K562 (cell line): ENCODE measurements around the gene MLLT11. TPM values are rescaled to one million over a fixed set of nuclear protein-coding genes. Genes with fewer than 3 reads are reported as not detected.

Experiments used
- ATAC-seq: fragments of 200-7000 bp; cut with Tn5 transposase; 3 replicates; pipeline ENCODE4 v1.9.1; 2020; ENCODE audit warnings: moderate library complexity
- BruUV-seq: library from RNA; stranded (reverse); fragments of 400-500 nt; replicated peaks from 2 replicates; lab custom pipeline; 2021; lab: Mats Ljungman, UMichigan
- CTCF ChIA-PET: fragments of 300-600 bp; formaldehyde crosslinking; extraction: SDS; loops from one replicate; lab custom pipeline; 2021; ENCODE audit warnings: low intra/inter-chr PET ratio; lab: Yijun Ruan, JAX
- POLR2A ChIA-PET: fragments of 300-600, 350-650 bp; sonication (Branson Sonifier 250); formaldehyde crosslinking; extraction: SDS; loops from one replicate; lab custom pipeline; 2021; ENCODE audit warnings: antibody characterized with exemption, inconsistent platforms; lab: Yijun Ruan, JAX
- DNase-seq, 4 experiments: peaks; one replicate each; pipeline versions ENCODE4 v3.0.0 to v3.0.0-alpha.2; 2011 to 2018; ENCODE audit warnings: low spot score in 3 of 4, mixed read lengths in 3 of 4; ENCODE audit errors: extremely low read depth in 1 of 4
- FAIRE-seq: peaks from 2 replicates; lab custom pipeline; 2011; peaks lifted over from hg19 to GRCh38; lab: Jason Lieb, UNC
- H2AFZ ChIP-seq: 2 replicates; pipeline ENCODE4 v1.6.0; 2011; ENCODE audit warnings: low read depth, low read length, control low read depth, inconsistent platforms
- H3K27ac ChIP-seq: fragments of 200-600 bp; 3 replicates; pipeline ENCODE4 v1.8.0; 2011; ENCODE audit warnings: low read depth, mild to moderate bottlenecking, control low read depth, inconsistent platforms, low read length, moderate library complexity, mixed read lengths; ENCODE audit errors: extremely low read depth
- H3K27me3 ChIP-seq, 2 experiments: fragments of 300-600 bp in 1 of 2; 2 replicates in 1 of 2; 3 replicates in 1 of 2; pipeline versions ENCODE4 v1.6.0 to v1.8.0; 2011; ENCODE audit warnings: inconsistent platforms in 2 of 2, low read length in 2 of 2, mild to moderate bottlenecking in 1 of 2, mixed read lengths in 1 of 2, moderate library complexity in 1 of 2; ENCODE audit not compliant: control insufficient read depth in 2 of 2, insufficient read depth in 2 of 2
- H3K36me3 ChIP-seq: fragments of 300-600 bp; 3 replicates; pipeline ENCODE4 v1.8.0; 2011; ENCODE audit warnings: mild to moderate bottlenecking, low read length, inconsistent platforms; ENCODE audit not compliant: control insufficient read depth, insufficient read depth
- H3K4me1 ChIP-seq, 2 experiments: fragments of 200-600 bp in 1 of 2; replicated peaks in 1 of 2; 2 replicates in 1 of 2; 3 replicates in 1 of 2; pipeline versions ENCODE4 v1.5.1 to v1.8.0; 2011; ENCODE audit warnings: inconsistent platforms in 2 of 2, low read length in 2 of 2, mild to moderate bottlenecking in 1 of 2, mixed read lengths in 1 of 2, moderate library complexity in 1 of 2; ENCODE audit not compliant: control insufficient read depth in 2 of 2, insufficient read depth in 2 of 2
- H3K4me2 ChIP-seq: 2 replicates; pipeline ENCODE4 v1.6.1; 2011; ENCODE audit warnings: low read length, control low read depth, inconsistent platforms, mixed read lengths; ENCODE audit not compliant: insufficient read depth
- H3K4me3 ChIP-seq: fragments of 200-600 bp; sonication (generic), shearing (Covaris generic); 2 replicates; pipeline ENCODE4 v1.5.1; 2016; ENCODE audit warnings: control low read depth, inconsistent platforms
- H3K79me2 ChIP-seq: fragments of 200-600 bp; 3 replicates; pipeline ENCODE4 v1.8.0; 2011; ENCODE audit warnings: low read length, inconsistent platforms; ENCODE audit not compliant: control insufficient read depth, insufficient read depth
- H3K9ac ChIP-seq, 2 experiments: 2 replicates each; pipeline versions ENCODE4 v1.6.0 to v1.6.1; 2011; ENCODE audit warnings: low read depth in 2 of 2, low read length in 2 of 2, control low read depth in 1 of 2, inconsistent platforms in 1 of 2, mild to moderate bottlenecking in 1 of 2, mixed read lengths in 1 of 2; ENCODE audit not compliant: insufficient read depth in 1 of 2
- H3K9me1 ChIP-seq: one replicate; pipeline ENCODE4 v1.6.0; 2011; ENCODE audit warnings: inconsistent platforms, mild to moderate bottlenecking, low read length, moderate library complexity; ENCODE audit not compliant: control insufficient read depth, insufficient read depth
- H3K9me3 ChIP-seq: replicated peaks from 2 replicates; pipeline ENCODE4 v1.5.1; 2011; ENCODE audit warnings: low read depth, low read length, inconsistent platforms; ENCODE audit not compliant: control insufficient read depth, insufficient read depth
- H4K20me1 ChIP-seq: replicated peaks from 2 replicates; pipeline ENCODE4 v1.6.1; 2011; ENCODE audit warnings: low read length, inconsistent platforms, mixed read lengths; ENCODE audit not compliant: control insufficient read depth, insufficient read depth
- CREB1 ChIP-seq, 2 experiments: sonication (generic) in 1 of 2; formaldehyde crosslinking in 1 of 2; IDR thresholded peaks; 2 replicates each; pipeline versions ENCODE4 v1.6.1 to v1.8.0; 2012 to 2022; ENCODE audit warnings: inconsistent platforms in 1 of 2, mild to moderate bottlenecking in 1 of 2, missing genetic modification reagents in 1 of 2, moderate library complexity in 1 of 2
- DMBX1 ChIP-seq: fragments of 250-450 bp; sonication (Bioruptor Pico); IDR thresholded peaks from 2 replicates; pipeline ENCODE4 v1.8.0; 2022; ENCODE audit warnings: inconsistent platforms, mild to moderate bottlenecking, moderate library complexity, borderline replicate concordance
- FOXK1 ChIP-seq: sonication (generic); formaldehyde crosslinking; IDR thresholded peaks from 2 replicates; pipeline ENCODE4 v1.8.0; 2022; ENCODE audit warnings: missing genetic modification reagents, mild to moderate bottlenecking, borderline replicate concordance
- IRF9 ChIP-seq: fragments of 450-650 bp; IDR thresholded peaks from 2 replicates; pipeline ENCODE4 v1.6.1; 2016; ENCODE audit warnings: missing biosample characterization, missing genetic modification characterization
- MEF2A ChIP-seq: IDR thresholded peaks from 2 replicates; pipeline ENCODE4 v1.6.1; 2011; ENCODE audit warnings: low read depth, mild to moderate bottlenecking, low read length, moderate library complexity; ENCODE audit not compliant: control insufficient read depth
- NCOA4 ChIP-seq: fragments of 450-650 bp; IDR thresholded peaks from 2 replicates; pipeline ENCODE4 v1.6.1; 2018; ENCODE audit warnings: mild to moderate bottlenecking; ENCODE audit not compliant: partially characterized antibody
- PHF20 ChIP-seq: fragments of 450-650 bp; IDR thresholded peaks from 2 replicates; pipeline ENCODE4 v1.6.1; 2018; ENCODE audit not compliant: partially characterized antibody
- RB1 ChIP-seq: fragments of 450-650 bp; IDR thresholded peaks from 2 replicates; pipeline ENCODE4 v1.6.1; 2017; ENCODE audit warnings: low read depth, mild to moderate bottlenecking
- RBM34 ChIP-seq: fragments of 200-400 bp; formaldehyde crosslinking; IDR thresholded peaks from 2 replicates; pipeline ENCODE4 v1.6.1; 2018; ENCODE audit warnings: low read length, borderline replicate concordance; ENCODE audit not compliant: insufficient read depth
- RHOXF2B ChIP-seq: fragments of 250-450 bp; sonication (Bioruptor Pico); conservative IDR thresholded peaks from 2 replicates; pipeline ENCODE4 v1.5.1; 2021
- TAF7 ChIP-seq: fragments of 450-650 bp; IDR thresholded peaks from 2 replicates; pipeline ENCODE4 v1.6.1; 2016; ENCODE audit warnings: missing genetic modification characterization, missing compliant biosample characterization
- ZBTB7A ChIP-seq: IDR thresholded peaks from 2 replicates; pipeline ENCODE4 v1.6.1; 2011; ENCODE audit warnings: low read depth, mild to moderate bottlenecking, low read length, moderate library complexity, borderline replicate concordance; ENCODE audit not compliant: control insufficient read depth
- ZC3H4 ChIP-seq: sonication (generic); formaldehyde crosslinking; IDR thresholded peaks from 2 replicates; pipeline ENCODE4 v1.9.0; 2021; ENCODE audit warnings: missing genetic modification reagents, borderline replicate concordance
- ZFX ChIP-seq: sonication (generic); formaldehyde crosslinking; IDR thresholded peaks from 2 replicates; pipeline ENCODE4 v1.8.0; 2022; ENCODE audit warnings: mild to moderate bottlenecking, missing genetic modification reagents, moderate library complexity
- ZNF239 ChIP-seq: fragments of 250-450 bp; sonication (Bioruptor Pico); IDR thresholded peaks from 2 replicates; pipeline ENCODE4 v1.4.0; 2020; ENCODE audit warnings: mild to moderate bottlenecking
- ZNF3 ChIP-seq: fragments of 250-450 bp; sonication (Bioruptor Pico); IDR thresholded peaks from 2 replicates; pipeline ENCODE4 v1.5.0; 2021; ENCODE audit warnings: mild to moderate bottlenecking, moderate library complexity
- ZNF75A ChIP-seq: fragments of 450-650 bp; formaldehyde crosslinking; IDR thresholded peaks from 2 replicates; pipeline ENCODE4 v1.4.0; 2020; ENCODE audit warnings: mild to moderate bottlenecking
- ZNF79 ChIP-seq: fragments of 250-450 bp; sonication (Bioruptor Pico); IDR thresholded peaks from 2 replicates; pipeline ENCODE4 v1.4.0; 2020; ENCODE audit warnings: low read depth, mild to moderate bottlenecking, moderate library complexity
- WGBS: fragments of 100-300 bp; shearing (Covaris generic); methylation state at CpG from one replicate; pipeline ENCODE4 v1.1.6; 2016; ENCODE audit warnings: low coverage, mixed read lengths; ENCODE audit not compliant: insufficient coverage; ENCODE audit errors: missing lambda C conversion rate; 5-methylcytosine and 5-hydroxymethylcytosine counted together
- in situ Hi-C: fragments of 300-500 bp; cut with MboI; formaldehyde crosslinking; loops from 4 replicates; pipeline ENCODE4 v1.15.0; 2018; ENCODE audit warnings: inconsistent platforms, mixed read lengths
- intact Hi-C: fragments of 100-400 bp; cut with micrococcal nuclease; formaldehyde crosslinking; loops from 2 replicates; pipeline ENCODE4 v1.14.2; 2022
- polyA plus RNA-seq, 8 experiments: library from polyadenylated mRNA; depleted of rRNA in 4 of 8; stranded (reverse) in 5 of 8; unstranded in 3 of 8; fragments of >200 nt; fragmentation: Nextera tagmentation in 2 of 8; fragmentation: Illumina TruSeq in 1 of 8; extraction: Ambion mirVana in 2 of 8; extraction: Trizol in 1 of 8; gene quantifications; 2 replicates each; pipeline versions ENCODE4 v1.2.1 to v1.2.3, GENCODE V29; 2011 to 2014; ENCODE audit warnings: inconsistent platforms in 1 of 8, missing spikeins in 1 of 8
- total RNA-seq, 7 experiments: library from RNA; depleted of rRNA in 6 of 7; stranded (reverse); fragments of >200 nt in 6 of 7; fragmentation: Illumina TruSeq in 2 of 7; extraction: Trizol in 2 of 7; gene quantifications; 2 replicates each; pipeline versions ENCODE4 v1.2.1 to v1.2.3, GENCODE V29; 2011 to 2021; ENCODE audit warnings: low replicate concordance in 1 of 7
- TF ChIP-seq, protein P1 (sequence below), 2 experiments: fragments of 450-650 bp; conservative IDR thresholded peaks; 2 replicates each; pipeline ENCODE4 v1.6.1; 2017; ENCODE audit warnings: mild to moderate bottlenecking in 2 of 2, moderate library complexity in 2 of 2

MLLT11 gene
- total and polyA plus RNA-seq, 9 of the 15 experiments (the other 6 are each of a cell fraction or from before 2014, with no cell fraction given) = 12.1 to 91.0 (median 22.0) TPM

DNA sequence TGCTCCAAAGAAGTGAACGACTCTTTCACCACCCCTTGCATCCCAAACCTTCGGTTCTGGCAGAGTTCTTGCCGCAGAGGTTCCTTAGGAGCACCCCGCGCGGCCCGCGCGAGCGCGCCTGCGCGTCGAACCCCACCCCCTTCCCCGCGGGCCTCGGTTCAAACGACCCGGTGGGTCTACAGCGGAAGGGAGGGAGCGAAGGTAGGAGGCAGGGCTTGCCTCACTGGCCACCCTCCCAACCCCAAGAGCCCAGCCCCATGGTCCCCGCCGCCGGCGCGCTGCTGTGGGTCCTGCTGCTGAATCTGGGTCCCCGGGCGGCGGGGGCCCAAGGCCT, 12.6 kb upstream of the MLLT11 start, which contains the start of gene C1orf56 (continued):
- no peak for TF ChIP-seq TAF7 (tag)
- peak; percentile 36; the same call in 1 of the 2 replicates for TF ChIP-seq ZBTB7A
- TF ChIP-seq ZFX (CRISPR knock-in tag) = 0 out of 2 replicates have a peak, but pooled peaks have one; percentile 76

GRCh38 chr1:151047925-151048644, 12.1 kb upstream of the MLLT11 start:
- no peaks in the 10 kb centered on the region for H3K9me1 ChIP-seq
- ATAC-seq = peak; percentile 74
- DNase-seq = peak in 2 of 4 experiments; percentile 45 to 67
- H3K4me1 ChIP-seq = peaks cover 18 to 22% of the 10 kb centered on the region in 2 experiments; a peak in 4 of 5 replicates
- peaks cover 33% of the 10 kb centered on the region for H3K36me3 ChIP-seq
- ChIA-PET CTCF (no interaction called here), POLR2A (interaction anchor here (1.0 to 3.6 kb wide), 6 partner anchors 8 to 206 kb away, joined by 3 to 36 read pairs (median 6); partner anchors contain the start of genes BNIPL, CDC42SE1, MLLT11 and PSMD4)
- no peaks in the 10 kb centered on the region for H3K9me3 ChIP-seq
- peak overlapping the region; percentile 39 for H3K4me3 ChIP-seq
- H3K27ac ChIP-seq = peak overlapping the region; percentile 52
- H3K9ac ChIP-seq = peak overlapping the region; percentile 54 to 90; a peak in 3 of 4 replicates
- TSS peak; percentile 84 for BruUV-seq
- H3K79me2 ChIP-seq = peaks cover 17% of the 10 kb centered on the region
- no peak for FAIRE-seq
- in situ Hi-C loops = no loop called here
- intact Hi-C loops = no loop called here
- H3K27me3 ChIP-seq = no peaks in the 10 kb centered on the region
- peak overlapping the region; percentile 68 for H2AFZ ChIP-seq
- H3K4me2 ChIP-seq = peak overlapping the region; percentile 64
- H4K20me1 ChIP-seq = no peaks in the 10 kb centered on the region
- 67% methylated on average over 40 of the region's 48 CpGs for WGBS
- TF ChIP-seq ZNF3 (CRISPR knock-in tag) (no peak), ZNF79 (CRISPR knock-in tag) (no peak), RB1 (no peak), PHF20 (no peak), CREB1 (IDR thresholded peaks at IDR 0.05) (no peak), CREB1 (CRISPR knock-in tag; IDR thresholded peaks at IDR 0.05) (no peak), FOXK1 (CRISPR knock-in tag) (0 out of 2 replicates have a peak, but pooled peaks have one; percentile 9), MEF2A (no peak), ZC3H4 (CRISPR knock-in tag) (no peak), RHOXF2B (no peak), IRF9 (tag) (no peak), NCOA4 (no peak), RBM34 (no peak), ZNF239 (no peak), DMBX1 (no peak), ZNF75A (CRISPR knock-in tag) (no peak)
- TF ChIP-seq, protein P1, sequence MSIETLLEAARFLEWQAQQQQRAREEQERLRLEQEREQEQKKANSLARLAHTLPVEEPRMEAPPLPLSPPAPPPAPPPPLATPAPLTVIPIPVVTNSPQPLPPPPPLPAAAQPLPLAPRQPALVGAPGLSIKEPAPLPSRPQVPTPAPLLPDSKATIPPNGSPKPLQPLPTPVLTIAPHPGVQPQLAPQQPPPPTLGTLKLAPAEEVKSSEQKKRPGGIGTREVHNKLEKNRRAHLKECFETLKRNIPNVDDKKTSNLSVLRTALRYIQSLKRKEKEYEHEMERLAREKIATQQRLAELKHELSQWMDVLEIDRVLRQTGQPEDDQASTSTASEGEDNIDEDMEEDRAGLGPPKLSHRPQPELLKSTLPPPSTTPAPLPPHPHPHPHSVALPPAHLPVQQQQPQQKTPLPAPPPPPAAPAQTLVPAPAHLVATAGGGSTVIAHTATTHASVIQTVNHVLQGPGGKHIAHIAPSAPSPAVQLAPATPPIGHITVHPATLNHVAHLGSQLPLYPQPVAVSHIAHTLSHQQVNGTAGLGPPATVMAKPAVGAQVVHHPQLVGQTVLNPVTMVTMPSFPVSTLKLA (conservative IDR thresholded peaks at IDR 0.05) = no peak
